Measurements from ENCODE around the gene MTHFR.

DNA sequence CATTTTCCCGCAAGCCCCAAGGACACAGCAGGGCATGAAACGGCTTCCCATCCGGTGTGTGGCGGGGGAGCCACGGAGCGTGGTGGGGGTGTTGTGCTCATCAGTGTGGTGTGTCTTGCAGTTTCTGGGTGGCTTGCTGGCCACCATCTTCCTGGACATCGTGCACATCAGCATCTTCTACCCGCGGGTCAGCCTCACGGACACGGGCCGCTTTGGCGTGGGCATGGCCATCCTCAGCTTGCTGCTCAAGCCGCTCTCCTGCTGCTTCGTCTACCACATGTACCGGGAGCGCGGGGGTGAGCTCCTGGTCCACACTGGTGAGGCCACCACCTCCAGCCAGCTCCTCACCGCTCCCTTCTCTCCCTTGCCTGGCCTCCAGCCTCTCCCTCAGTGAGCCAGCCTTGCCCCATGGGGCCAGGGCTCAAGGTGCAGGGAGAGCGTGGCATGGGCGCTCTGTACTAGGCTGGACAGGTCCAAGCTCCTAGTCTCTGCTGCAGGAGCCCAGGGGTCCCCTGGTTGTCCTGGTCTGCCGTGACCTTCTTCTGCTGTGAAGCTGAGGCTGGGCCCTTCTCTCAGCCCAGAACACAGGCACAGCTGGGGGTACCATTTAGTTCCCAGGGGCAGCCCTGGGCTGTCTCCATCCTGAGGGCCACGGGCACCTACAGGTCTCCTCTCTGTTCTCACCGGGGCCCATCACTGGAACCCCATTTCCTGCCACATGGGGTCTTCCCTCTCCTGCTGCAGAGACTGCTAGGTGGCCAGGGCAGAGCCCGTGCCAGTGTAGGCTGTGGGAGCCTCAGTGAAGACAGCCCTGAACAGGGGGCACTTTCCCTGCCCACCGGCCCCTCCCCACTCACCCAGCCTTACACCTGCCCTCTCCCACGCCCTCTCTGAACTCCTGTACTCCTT lies 57.2 kb downstream of the MTHFR start:
- TF ChIP-seq, protein P1, sequence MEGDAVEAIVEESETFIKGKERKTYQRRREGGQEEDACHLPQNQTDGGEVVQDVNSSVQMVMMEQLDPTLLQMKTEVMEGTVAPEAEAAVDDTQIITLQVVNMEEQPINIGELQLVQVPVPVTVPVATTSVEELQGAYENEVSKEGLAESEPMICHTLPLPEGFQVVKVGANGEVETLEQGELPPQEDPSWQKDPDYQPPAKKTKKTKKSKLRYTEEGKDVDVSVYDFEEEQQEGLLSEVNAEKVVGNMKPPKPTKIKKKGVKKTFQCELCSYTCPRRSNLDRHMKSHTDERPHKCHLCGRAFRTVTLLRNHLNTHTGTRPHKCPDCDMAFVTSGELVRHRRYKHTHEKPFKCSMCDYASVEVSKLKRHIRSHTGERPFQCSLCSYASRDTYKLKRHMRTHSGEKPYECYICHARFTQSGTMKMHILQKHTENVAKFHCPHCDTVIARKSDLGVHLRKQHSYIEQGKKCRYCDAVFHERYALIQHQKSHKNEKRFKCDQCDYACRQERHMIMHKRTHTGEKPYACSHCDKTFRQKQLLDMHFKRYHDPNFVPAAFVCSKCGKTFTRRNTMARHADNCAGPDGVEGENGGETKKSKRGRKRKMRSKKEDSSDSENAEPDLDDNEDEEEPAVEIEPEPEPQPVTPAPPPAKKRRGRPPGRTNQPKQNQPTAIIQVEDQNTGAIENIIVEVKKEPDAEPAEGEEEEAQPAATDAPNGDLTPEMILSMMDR (IDR thresholded peaks at IDR 0.05), result no peak
- no peak for TF ChIP-seq POLR2A (IDR thresholded peaks at IDR 0.05)

Measured in adrenal gland (tissue), 5 donors.